HUES6 (cell line): ENCODE results near the gene CALML6.

Experiments
- H3K27ac ChIP-seq: 2 replicates; pipeline ENCODE4 v1.7.0; 2013; ENCODE audit warnings: low read depth, mild to moderate bottlenecking, low read length, inconsistent platforms
- H3K27me3 ChIP-seq: 2 replicates; pipeline ENCODE4 v1.6.1; 2013; ENCODE audit warnings: low read length; ENCODE audit not compliant: control insufficient read depth, insufficient read depth
- H3K36me3 ChIP-seq: 2 replicates; pipeline ENCODE4 v1.6.1; 2013; ENCODE audit warnings: low read length; ENCODE audit not compliant: control insufficient read depth, insufficient read depth
- H3K4me1 ChIP-seq: 2 replicates; pipeline ENCODE4 v1.6.1; 2013; ENCODE audit warnings: low read length; ENCODE audit not compliant: control insufficient read depth, insufficient read depth
- H3K4me3 ChIP-seq: 2 replicates; pipeline ENCODE4 v1.5.1; 2013; ENCODE audit warnings: low read depth, low read length
- H3K9ac ChIP-seq: one replicate; pipeline ENCODE4 v1.6.1; 2013; ENCODE audit warnings: mild to moderate bottlenecking, low read length
- H3K9me3 ChIP-seq: 2 replicates; pipeline ENCODE4 v1.6.1; 2013; ENCODE audit warnings: low read depth, low read length; ENCODE audit not compliant: control insufficient read depth, insufficient read depth

Gene CALML6

GRCh38 chr1:1954831-1955441, 39.9 kb downstream of the CALML6 start:
- no peak overlapping the region for H3K27ac ChIP-seq
- H3K36me3 ChIP-seq = no peaks in the 10 kb centered on the region
- no peaks in the 10 kb centered on the region; the same call in none of the 2 replicates for H3K4me1 ChIP-seq
- H3K9ac ChIP-seq = no peak overlapping the region
- H3K4me3 ChIP-seq = no peak overlapping the region
- H3K9me3 ChIP-seq = 0 out of 2 replicates have a peak, but pooled peaks cover 6% of the 10 kb centered on the region
- H3K27me3 ChIP-seq = no peaks in the 10 kb centered on the region

- Histone ChIP-seq H3K27me3 (no peaks in the 10 kb centered on the region), H3K9ac (no peak overlapping the region), H3K9me3 (0 out of 2 replicates have a peak, but pooled peaks cover 6% of the 10 kb centered on the region), H3K36me3 (no peaks in the 10 kb centered on the region), H3K27ac (no peak overlapping the region), H3K4me1 (peaks cover 6% of the 10 kb centered on the region), H3K4me3 (no peak overlapping the region)
These were observed 40.6 kb downstream of the CALML6 start for GRCh38 chr1:1955621-1956094.

GRCh38 chr1:1956101-1956500, 41.0 kb downstream of the CALML6 start:
- Histone ChIP-seq H3K27ac (no peak overlapping the region), H3K4me1 (peaks cover 10% of the 10 kb centered on the region), H3K27me3 (no peaks in the 10 kb centered on the region), H3K9ac (no peak overlapping the region), H3K36me3 (no peaks in the 10 kb centered on the region), H3K4me3 (no peak overlapping the region), H3K9me3 (0 out of 2 replicates have a peak, but pooled peaks cover 6% of the 10 kb centered on the region)

GRCh38 chr1:1956586-1957532, 41.8 kb downstream of the CALML6 start:
- Histone ChIP-seq H3K36me3 (no peaks in the 10 kb centered on the region), H3K4me1 (peaks cover 15% of the 10 kb centered on the region), H3K27me3 (no peaks in the 10 kb centered on the region), H3K9ac (no peak overlapping the region), H3K4me3 (no peak overlapping the region), H3K9me3 (0 out of 2 replicates have a peak, but pooled peaks cover 6% of the 10 kb centered on the region), H3K27ac (no peak overlapping the region)

GRCh38 chr1:1957533-1957961, 42.5 kb downstream of the CALML6 start:
- Histone ChIP-seq H3K4me1 (peaks cover 15% of the 10 kb centered on the region), H3K27me3 (no peaks in the 10 kb centered on the region), H3K27ac (no peak overlapping the region), H3K36me3 (no peaks in the 10 kb centered on the region), H3K9me3 (0 out of 2 replicates have a peak, but pooled peaks cover 6% of the 10 kb centered on the region), H3K4me3 (no peak overlapping the region), H3K9ac (no peak overlapping the region)

GRCh38 chr1:1958071-1958541, 43.0 kb downstream of the CALML6 start:
- Histone ChIP-seq H3K4me1 (peaks cover 15% of the 10 kb centered on the region), H3K9ac (no peak overlapping the region), H3K4me3 (no peak overlapping the region), H3K27me3 (no peaks in the 10 kb centered on the region), H3K27ac (no peak overlapping the region), H3K36me3 (no peaks in the 10 kb centered on the region), H3K9me3 (0 out of 2 replicates have a peak, but pooled peaks cover 6% of the 10 kb centered on the region)

GRCh38 chr1:1959459-1959839, 44.4 kb downstream of the CALML6 start:
- Histone ChIP-seq H3K4me1 (peaks cover 15% of the 10 kb centered on the region), H3K9ac (no peak overlapping the region), H3K4me3 (peak overlapping the region; percentile 44), H3K27me3 (no peaks in the 10 kb centered on the region), H3K27ac (no peak overlapping the region), H3K36me3 (no peaks in the 10 kb centered on the region), H3K9me3 (0 out of 2 replicates have a peak, but pooled peaks cover 4% of the 10 kb centered on the region)

GRCh38 chr1:1959840-1960479, 44.9 kb downstream of the CALML6 start:
- Histone ChIP-seq H3K4me3 (peak overlapping the region; percentile 44), H3K36me3 (no peaks in the 10 kb centered on the region), H3K9me3 (no peaks in the 10 kb centered on the region), H3K4me1 (peaks cover 15% of the 10 kb centered on the region), H3K9ac (no peak overlapping the region), H3K27me3 (no peaks in the 10 kb centered on the region), H3K27ac (no peak overlapping the region)

GRCh38 chr1:1960480-1961196, 45.6 kb downstream of the CALML6 start:
- no peaks in the 10 kb centered on the region for H3K9me3 ChIP-seq
- no peak overlapping the region for H3K27ac ChIP-seq
- H3K4me1 ChIP-seq = peaks cover 15% of the 10 kb centered on the region
- no peaks in the 10 kb centered on the region for H3K27me3 ChIP-seq
- 0 out of 2 replicates have a peak overlapping the region, but pooled peaks have one; percentile 44 for H3K4me3 ChIP-seq
- no peaks in the 10 kb centered on the region for H3K36me3 ChIP-seq
- no peak overlapping the region for H3K9ac ChIP-seq

- Histone ChIP-seq H3K9ac (no peak overlapping the region), H3K27ac (no peak overlapping the region), H3K36me3 (no peaks in the 10 kb centered on the region), H3K4me3 (no peak overlapping the region), H3K4me1 (peaks cover 15% of the 10 kb centered on the region), H3K27me3 (no peaks in the 10 kb centered on the region), H3K9me3 (no peaks in the 10 kb centered on the region)
These were observed 47.7 kb downstream of the CALML6 start for GRCh38 chr1:1962752-1963151.
